Ishikawa (cell line): Measurements from ENCODE around the gene GABRB1.

ENCODE experiments used
- CEBPB ChIP-seq: IDR thresholded peaks from 2 replicates; pipeline ENCODE4 v1.6.1; 2012
- CREB1 ChIP-seq: IDR thresholded peaks from 2 replicates; pipeline ENCODE4 v1.6.1; 2012; ENCODE audit warnings: low read depth
- EGR1 ChIP-seq: IDR thresholded peaks from 2 replicates; pipeline ENCODE4 v1.6.1; 2012
- EP300 ChIP-seq: IDR thresholded peaks from 2 replicates; pipeline ENCODE4 v1.6.1; 2012; ENCODE audit warnings: borderline replicate concordance
- FOXM1 ChIP-seq: IDR thresholded peaks from 2 replicates; pipeline ENCODE4 v1.6.1; 2012; ENCODE audit warnings: low read depth, borderline replicate concordance
- NFIC ChIP-seq: IDR thresholded peaks from 2 replicates; pipeline ENCODE4 v1.6.1; 2012
- RAD21 ChIP-seq: IDR thresholded peaks from 2 replicates; pipeline ENCODE4 v1.6.1; 2012; ENCODE audit warnings: low read depth
- TAF1 ChIP-seq: IDR thresholded peaks from 2 replicates; pipeline ENCODE4 v1.6.1; 2012; ENCODE audit warnings: low read depth, mild to moderate bottlenecking
- TCF12 ChIP-seq: IDR thresholded peaks from 2 replicates; pipeline ENCODE4 v1.6.1; 2012; ENCODE audit warnings: low read depth
- TEAD4 ChIP-seq: IDR thresholded peaks from 2 replicates; pipeline ENCODE4 v1.6.1; 2012
- YY1 ChIP-seq: IDR thresholded peaks from 2 replicates; pipeline ENCODE4 v1.6.1; 2012; ENCODE audit warnings: low read depth
- ZBTB7A ChIP-seq: IDR thresholded peaks from 2 replicates; pipeline ENCODE4 v1.6.1; 2012; ENCODE audit warnings: low read depth
- TF ChIP-seq, protein P1 (sequence below): IDR thresholded peaks from 2 replicates; pipeline ENCODE4 v1.6.1; 2012
- TF ChIP-seq, protein P2 (sequence below): IDR thresholded peaks from 2 replicates; pipeline ENCODE4 v1.6.1; 2012
- TF ChIP-seq, protein P3 (sequence below): IDR thresholded peaks from 2 replicates; pipeline ENCODE4 v1.6.1; 2012; ENCODE audit warnings: low read depth, mild to moderate bottlenecking

GABRB1 gene

DNA sequence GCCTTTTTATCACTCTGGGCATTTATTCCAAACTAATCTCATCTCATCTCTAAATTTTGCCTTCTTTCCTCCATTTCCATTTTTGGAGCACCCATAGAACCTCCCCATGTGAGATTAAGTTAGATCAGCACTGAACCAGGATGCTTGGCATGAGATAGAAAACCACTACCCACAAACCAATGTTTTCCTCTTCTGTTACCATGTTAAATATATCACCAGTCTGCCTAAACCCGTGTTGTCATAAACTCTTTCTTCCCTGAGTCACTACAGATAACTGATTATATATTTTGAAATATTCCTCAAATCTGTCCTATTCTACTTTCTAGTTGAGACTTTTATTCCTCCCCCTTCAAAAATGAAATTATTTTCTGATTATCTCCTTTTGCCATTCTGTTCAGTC is 37.6 kb downstream of the GABRB1 start:
- TF ChIP-seq ZBTB7A: no peak
- TF ChIP-seq TAF1: no peak
- TF ChIP-seq FOXM1: no peak
- TF ChIP-seq CEBPB: no peak
- TF ChIP-seq CREB1: no peak
- no peak for TF ChIP-seq EP300
- no peak for TF ChIP-seq YY1
- TF ChIP-seq, protein P1, sequence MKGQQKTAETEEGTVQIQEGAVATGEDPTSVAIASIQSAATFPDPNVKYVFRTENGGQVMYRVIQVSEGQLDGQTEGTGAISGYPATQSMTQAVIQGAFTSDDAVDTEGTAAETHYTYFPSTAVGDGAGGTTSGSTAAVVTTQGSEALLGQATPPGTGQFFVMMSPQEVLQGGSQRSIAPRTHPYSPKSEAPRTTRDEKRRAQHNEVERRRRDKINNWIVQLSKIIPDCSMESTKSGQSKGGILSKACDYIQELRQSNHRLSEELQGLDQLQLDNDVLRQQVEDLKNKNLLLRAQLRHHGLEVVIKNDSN: no peak
- no peak for TF ChIP-seq TEAD4
- no peak for TF ChIP-seq NFIC
- TF ChIP-seq, protein P2, sequence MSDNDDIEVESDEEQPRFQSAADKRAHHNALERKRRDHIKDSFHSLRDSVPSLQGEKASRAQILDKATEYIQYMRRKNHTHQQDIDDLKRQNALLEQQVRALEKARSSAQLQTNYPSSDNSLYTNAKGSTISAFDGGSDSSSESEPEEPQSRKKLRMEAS: no peak
- TF ChIP-seq RAD21: no peak

DNA sequence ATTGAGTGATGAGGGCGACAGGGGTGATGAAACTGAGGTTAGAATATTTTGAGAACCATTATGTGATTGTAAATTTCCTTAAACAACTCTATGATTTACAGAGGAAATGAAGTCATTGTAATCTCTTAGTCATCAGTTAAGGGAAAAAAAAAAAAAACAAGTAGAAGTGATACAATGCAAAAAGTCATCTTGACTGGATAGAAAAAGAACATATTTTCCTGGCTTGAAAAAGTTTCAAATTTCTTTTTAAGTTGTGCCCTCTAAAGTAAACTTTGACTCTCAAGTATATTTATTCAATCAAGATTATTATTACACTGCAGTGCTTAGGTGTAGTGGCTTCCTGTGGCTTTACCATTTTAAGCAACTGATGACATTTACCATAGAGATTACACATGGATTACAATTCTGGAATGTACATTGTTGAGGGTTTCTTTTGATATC is 40.6 kb downstream of the GABRB1 start:
- TF ChIP-seq TCF12 (no peak), FOXM1 (no peak), NFIC (no peak), ZBTB7A (no peak), EP300 (no peak), RAD21 (no peak)
- TF ChIP-seq, protein P3, sequence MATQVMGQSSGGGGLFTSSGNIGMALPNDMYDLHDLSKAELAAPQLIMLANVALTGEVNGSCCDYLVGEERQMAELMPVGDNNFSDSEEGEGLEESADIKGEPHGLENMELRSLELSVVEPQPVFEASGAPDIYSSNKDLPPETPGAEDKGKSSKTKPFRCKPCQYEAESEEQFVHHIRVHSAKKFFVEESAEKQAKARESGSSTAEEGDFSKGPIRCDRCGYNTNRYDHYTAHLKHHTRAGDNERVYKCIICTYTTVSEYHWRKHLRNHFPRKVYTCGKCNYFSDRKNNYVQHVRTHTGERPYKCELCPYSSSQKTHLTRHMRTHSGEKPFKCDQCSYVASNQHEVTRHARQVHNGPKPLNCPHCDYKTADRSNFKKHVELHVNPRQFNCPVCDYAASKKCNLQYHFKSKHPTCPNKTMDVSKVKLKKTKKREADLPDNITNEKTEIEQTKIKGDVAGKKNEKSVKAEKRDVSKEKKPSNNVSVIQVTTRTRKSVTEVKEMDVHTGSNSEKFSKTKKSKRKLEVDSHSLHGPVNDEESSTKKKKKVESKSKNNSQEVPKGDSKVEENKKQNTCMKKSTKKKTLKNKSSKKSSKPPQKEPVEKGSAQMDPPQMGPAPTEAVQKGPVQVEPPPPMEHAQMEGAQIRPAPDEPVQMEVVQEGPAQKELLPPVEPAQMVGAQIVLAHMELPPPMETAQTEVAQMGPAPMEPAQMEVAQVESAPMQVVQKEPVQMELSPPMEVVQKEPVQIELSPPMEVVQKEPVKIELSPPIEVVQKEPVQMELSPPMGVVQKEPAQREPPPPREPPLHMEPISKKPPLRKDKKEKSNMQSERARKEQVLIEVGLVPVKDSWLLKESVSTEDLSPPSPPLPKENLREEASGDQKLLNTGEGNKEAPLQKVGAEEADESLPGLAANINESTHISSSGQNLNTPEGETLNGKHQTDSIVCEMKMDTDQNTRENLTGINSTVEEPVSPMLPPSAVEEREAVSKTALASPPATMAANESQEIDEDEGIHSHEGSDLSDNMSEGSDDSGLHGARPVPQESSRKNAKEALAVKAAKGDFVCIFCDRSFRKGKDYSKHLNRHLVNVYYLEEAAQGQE: no peak
- TF ChIP-seq, protein P2: no peak

DNA sequence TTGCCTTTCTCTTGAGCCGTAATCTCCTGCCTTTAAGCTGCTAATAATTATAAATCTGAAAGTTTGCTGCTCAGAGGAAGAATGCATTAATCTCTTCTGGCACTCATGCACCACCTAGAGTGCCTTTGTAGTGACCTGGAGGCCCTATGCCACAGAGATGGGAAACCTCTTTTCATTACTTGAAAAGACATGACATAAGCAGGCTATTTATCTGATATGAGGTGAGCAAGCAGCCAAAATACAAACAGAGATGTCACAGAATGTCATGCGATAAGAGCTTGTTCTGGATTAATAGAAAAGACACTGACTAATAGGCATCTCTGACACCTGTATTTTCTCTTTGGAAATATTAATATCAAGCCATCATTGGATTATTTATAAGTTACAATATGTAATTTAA is 42.3 kb downstream of the GABRB1 start:
- TF ChIP-seq EP300: no peak
- no peak for TF ChIP-seq NFIC
- no peak for TF ChIP-seq FOXM1
- no peak for TF ChIP-seq CREB1
- TF ChIP-seq YY1: no peak
- TF ChIP-seq RAD21: no peak
- no peak for TF ChIP-seq TAF1
- no peak for TF ChIP-seq CEBPB
- TF ChIP-seq, protein P2: no peak
- TF ChIP-seq TCF12: no peak
- TF ChIP-seq, protein P3: no peak
- no peak for TF ChIP-seq TEAD4
- TF ChIP-seq, protein P1: no peak
- TF ChIP-seq ZBTB7A: no peak
- TF ChIP-seq EGR1: no peak

DNA sequence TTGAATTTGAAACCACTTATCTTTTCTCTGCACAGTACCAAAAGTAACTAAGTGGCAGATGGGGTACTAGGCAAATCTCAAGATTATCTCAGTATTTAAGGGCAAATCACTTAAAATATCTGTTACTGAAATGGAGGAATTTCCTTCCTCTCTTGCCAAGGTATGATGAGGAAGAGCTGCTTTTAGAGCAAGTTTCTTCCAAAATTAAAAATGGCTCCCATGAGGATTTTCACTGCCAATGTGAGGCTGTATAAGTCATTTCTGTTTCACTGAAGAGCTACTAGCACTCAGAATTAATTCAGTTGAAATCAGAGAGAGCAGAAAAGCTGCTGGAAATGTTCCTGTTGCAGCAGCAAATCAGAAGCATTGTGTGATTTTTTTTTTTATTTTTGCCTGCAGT is 43.4 kb downstream of the GABRB1 start:
- TF ChIP-seq FOXM1 (no peak), TCF12 (no peak), RAD21 (no peak), TAF1 (no peak), EP300 (no peak), TEAD4 (no peak), EGR1 (no peak), YY1 (no peak), ZBTB7A (no peak), CEBPB (no peak), CREB1 (no peak), NFIC (no peak)
- TF ChIP-seq, protein P2: no peak
- TF ChIP-seq, protein P3: no peak
- TF ChIP-seq, protein P1: no peak
